ENCODE results near the gene RB1.

GRCh38 chr13:48434200-48434599, 130.6 kb downstream of the RB1 start:
- no peak for TF ChIP-seq CTCF (IDR thresholded peaks at IDR 0.05; ENCODE audit: low read depth, low read length)
- TF ChIP-seq MAX (IDR thresholded peaks at IDR 0.05; ENCODE audit: low read depth, low read length) = no peak
- no peak for TF ChIP-seq POLR2A (IDR thresholded peaks at IDR 0.05; ENCODE audit: extremely low read depth, insufficient read length)
